Endothelial cell of umbilical vein (primary cell): Measurements from ENCODE around the gene C3orf20. TPM values are rescaled to one million over a fixed set of nuclear protein-coding genes. Genes with fewer than 3 reads are reported as not detected.

ENCODE experiments used
- BruUV-seq: library from RNA; stranded (reverse); fragments of 400-500 nt; replicated peaks from 2 replicates; lab custom pipeline; 2021; lab: Mats Ljungman, UMichigan
- CTCF ChIA-PET: fragments of 300-600, 350-600 bp; sonication (Branson Sonifier 250); formaldehyde crosslinking; loops from one replicate; lab custom pipeline; 2021; ENCODE audit warnings: antibody characterized with exemption, inconsistent platforms; lab: Charles Lee
- POLR2A ChIA-PET: fragments of 300-600, 350-600 bp; sonication (Branson Sonifier 250); formaldehyde crosslinking; loops from one replicate; lab custom pipeline; 2021; ENCODE audit warnings: antibody characterized with exemption, inconsistent platforms; lab: Charles Lee
- DNase-seq: peaks from one replicate; pipeline ENCODE4 v3.0.0-alpha.2; 2011; ENCODE audit warnings: low read depth, low spot score
- FAIRE-seq: peaks from 2 replicates; lab custom pipeline; 2011; peaks lifted over from hg19 to GRCh38; lab: Jason Lieb, UNC
- H2AFZ ChIP-seq: 2 replicates; pipeline ENCODE4 v1.6.0; 2012; ENCODE audit warnings: low read depth, low read length, control low read depth, inconsistent platforms
- H3K27ac ChIP-seq: 2 replicates; pipeline ENCODE4 v1.5.1; 2011; ENCODE audit warnings: low read depth, mild to moderate bottlenecking, control low read depth, low read length, moderate library complexity; ENCODE audit not compliant: insufficient read depth
- H3K27me3 ChIP-seq, 2 experiments: 2 replicates each; pipeline versions ENCODE4 v1.6.0 to v1.6.1; 2011; ENCODE audit warnings: low read length in 2 of 2, mixed read lengths in 1 of 2; ENCODE audit not compliant: control insufficient read depth in 2 of 2, insufficient read depth in 2 of 2
- H3K36me3 ChIP-seq, 2 experiments: 2 replicates in 1 of 2; 3 replicates in 1 of 2; pipeline ENCODE4 v1.5.1; 2011; ENCODE audit warnings: low read length in 2 of 2, mild to moderate bottlenecking in 1 of 2, moderate library complexity in 1 of 2; ENCODE audit not compliant: control insufficient read depth in 2 of 2, insufficient read depth in 2 of 2; ENCODE audit errors: extremely low read depth in 1 of 2
- H3K4me1 ChIP-seq: 3 replicates; pipeline ENCODE4 v1.5.1; 2011; ENCODE audit warnings: mild to moderate bottlenecking, low read length; ENCODE audit not compliant: control insufficient read depth, insufficient read depth; ENCODE audit errors: extremely low read depth
- H3K4me2 ChIP-seq: 2 replicates; pipeline ENCODE4 v1.6.1; 2011; ENCODE audit warnings: low read length, control low read depth, mixed read lengths; ENCODE audit not compliant: insufficient read depth
- H3K4me3 ChIP-seq, 3 experiments: fragments of 200-600 bp in 1 of 3; sonication (generic), shearing (Covaris generic) in 1 of 3; replicated peaks in 1 of 3; 2 replicates each; pipeline ENCODE4 v1.5.1; 2011 to 2016; ENCODE audit warnings: control low read depth in 3 of 3, low read length in 3 of 3, mild to moderate bottlenecking in 2 of 3, inconsistent platforms in 1 of 3, low read depth in 1 of 3, moderate library complexity in 1 of 3; ENCODE audit not compliant: insufficient read depth in 1 of 3
- H3K79me2 ChIP-seq: 2 replicates; pipeline ENCODE4 v1.6.0; 2012; ENCODE audit warnings: low read length, inconsistent platforms; ENCODE audit not compliant: control insufficient read depth, insufficient read depth
- H3K9ac ChIP-seq: replicated peaks from 2 replicates; pipeline ENCODE3; 2011; ENCODE audit warnings: low read length, control low read depth; ENCODE audit not compliant: insufficient read depth; ENCODE audit errors: extremely low read depth
- H3K9me1 ChIP-seq: replicated peaks from 3 replicates; pipeline ENCODE4 v1.6.0; 2011; ENCODE audit warnings: mild to moderate bottlenecking, low read length; ENCODE audit not compliant: control insufficient read depth, insufficient read depth; ENCODE audit errors: extremely low read depth
- H3K9me3 ChIP-seq: replicated peaks from 2 replicates; pipeline ENCODE4 v1.5.1; 2012; ENCODE audit warnings: low read length, inconsistent platforms; ENCODE audit not compliant: control insufficient read depth, insufficient read depth
- H4K20me1 ChIP-seq: replicated peaks from 2 replicates; pipeline ENCODE3; 2011; ENCODE audit warnings: mild to moderate bottlenecking, low read length; ENCODE audit not compliant: control insufficient read depth, insufficient read depth; ENCODE audit errors: extremely low read depth
- EZH2 ChIP-seq: IDR thresholded peaks from 2 replicates; pipeline ENCODE4 v1.6.1; 2012; ENCODE audit warnings: borderline replicate concordance, low read depth, mild to moderate bottlenecking, moderate library complexity, low read length, inconsistent platforms; ENCODE audit not compliant: severe bottlenecking
- FOS ChIP-seq: IDR thresholded peaks from 2 replicates; pipeline ENCODE4 v1.6.1; 2011; ENCODE audit warnings: mild to moderate bottlenecking, low read length, moderate library complexity, borderline replicate concordance; ENCODE audit not compliant: insufficient read depth
- GATA2 ChIP-seq: IDR thresholded peaks from 2 replicates; pipeline ENCODE4 v1.7.0; 2011; ENCODE audit warnings: low read depth, mild to moderate bottlenecking, moderate library complexity, mixed read lengths, low read length; ENCODE audit not compliant: insufficient read length, insufficient read depth
- JUN ChIP-seq: IDR thresholded peaks from 2 replicates; pipeline ENCODE4 v1.6.1; 2011; ENCODE audit warnings: borderline replicate concordance, low read depth; ENCODE audit not compliant: insufficient read length, insufficient read depth
- MYC ChIP-seq: IDR thresholded peaks from one replicate; pipeline ENCODE4 v1.6.1; 2011; ENCODE audit warnings: mild to moderate bottlenecking, low read depth, low read length
- POLR2A ChIP-seq: IDR thresholded peaks from 2 replicates; pipeline ENCODE4 v1.6.1; 2012; ENCODE audit warnings: low read depth, mild to moderate bottlenecking, control low read depth, low read length
- POLR2AphosphoS5 ChIP-seq: IDR thresholded peaks from 2 replicates; pipeline ENCODE4 v1.6.1; 2012; ENCODE audit warnings: low read depth, mild to moderate bottlenecking, control low read depth, low read length, moderate library complexity; ENCODE audit not compliant: insufficient read depth
- dilution Hi-C: fragments of 300-500 bp; cut with MboI; formaldehyde crosslinking; loops from one replicate; pipeline ENCODE4 v1.15.0; 2019; ENCODE audit warnings: low sequenced_read_pairs; ENCODE audit not compliant: extremely low pct_ligation_motif_present
- intact Hi-C: fragments of 100-400 bp; cut with micrococcal nuclease; formaldehyde crosslinking; loops from one replicate; pipeline ENCODE4 v1.10.0; 2022
- polyA plus RNA-seq, 4 experiments: library from polyadenylated mRNA; depleted of rRNA in 3 of 4; stranded (reverse) in 3 of 4; unstranded in 1 of 4; fragments of >200 nt; gene quantifications; 2 replicates each; pipeline versions ENCODE4 v1.2.1 to v1.2.3, GENCODE V29; 2011 to 2012; ENCODE audit warnings: missing spikeins in 1 of 4
- total RNA-seq: library from RNA; stranded (reverse); gene quantifications from 2 replicates; pipeline ENCODE4 v1.2.3, GENCODE V29; 2021
- TF ChIP-seq, protein P1 (sequence below): IDR thresholded peaks from 2 replicates; pipeline ENCODE4 v1.6.1; 2011; ENCODE audit not compliant: insufficient read depth, insufficient read length
- TF ChIP-seq, protein P2 (sequence below), 2 donors: IDR thresholded peaks; 1 replicate in 1 of 2; 2 replicates in 1 of 2; pipeline ENCODE4 v1.5.1; 2011; ENCODE audit warnings: low read length in 2 of 2, mild to moderate bottlenecking in 2 of 2, moderate library complexity in 2 of 2, control low read depth in 1 of 2, inconsistent platforms in 1 of 2, low read depth in 1 of 2; ENCODE audit not compliant: insufficient read depth in 1 of 2; ENCODE audit errors: extremely low read depth in 1 of 2

C3orf20 gene
- total and polyA plus RNA-seq, 2 donors (not counting 3 experiments of a cell fraction or from before 2014, with no cell fraction given), result not detected

DNA sequence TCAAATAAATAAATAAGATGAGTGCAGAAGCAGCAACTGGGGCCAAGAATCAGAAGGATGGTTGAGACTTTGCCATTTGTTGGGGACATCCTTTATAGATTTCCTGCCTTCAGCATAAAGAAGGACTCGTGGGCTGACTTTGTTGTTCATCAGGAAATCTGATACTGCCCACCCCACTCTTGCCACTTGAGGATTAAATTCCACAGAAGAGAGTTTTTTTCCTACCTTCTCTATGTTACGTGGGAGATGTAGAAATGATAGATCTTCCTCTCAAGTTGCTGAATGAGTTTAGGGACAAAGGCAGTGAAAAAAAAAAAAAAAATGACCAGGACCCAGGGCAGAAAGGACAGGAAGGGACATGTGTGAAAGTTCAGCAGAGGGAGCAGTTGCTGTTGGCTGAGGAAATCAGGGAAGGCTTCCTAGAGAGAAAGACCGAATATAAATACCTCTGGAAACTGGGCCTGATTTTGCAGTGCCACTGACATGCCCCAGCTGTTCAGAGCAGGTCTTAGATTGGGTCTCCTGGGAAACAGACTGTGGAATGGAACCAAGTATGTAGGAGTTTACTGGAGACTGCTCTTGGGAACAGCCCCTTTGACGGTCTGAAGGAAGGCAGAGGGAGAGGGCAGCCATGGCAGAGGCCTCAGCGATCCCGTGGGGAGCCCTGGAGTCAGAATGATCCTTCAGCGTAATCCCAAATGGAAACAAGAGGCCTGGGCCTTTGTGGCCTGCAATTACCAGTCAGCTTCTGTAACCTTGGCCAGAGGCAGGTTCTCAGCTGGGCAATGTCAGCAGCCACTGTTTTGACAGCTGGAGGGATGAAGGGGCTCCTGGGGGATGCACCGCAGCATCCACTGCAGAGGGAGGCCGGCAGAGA lies 50.9 kb downstream of the C3orf20 start:
- DNase-seq (no peak), FAIRE-seq (no peak)
- intact Hi-C loops, result no loop called here
- POLR2A ChIA-PET, result no interaction called here
- Histone ChIP-seq H3K4me3 (no peak overlapping the region), H3K4me2 (no peak overlapping the region), H3K4me1 (no peaks in the 10 kb centered on the region), H3K27me3 (peaks cover 2% of the 10 kb centered on the region in 2 experiments), H3K9ac (no peak overlapping the region), H2AFZ (no peak overlapping the region), H3K9me1 (no peaks in the 10 kb centered on the region), H3K79me2 (no peaks in the 10 kb centered on the region), H3K27ac (no peak overlapping the region), H3K9me3 (no peaks in the 10 kb centered on the region), H4K20me1 (no peaks in the 10 kb centered on the region), H3K36me3 (no peaks in the 10 kb centered on the region)
- CTCF ChIA-PET, result interaction anchor here (0.6 kb wide), 1 partner anchor 53 kb away, joined by 3 read pairs; no protein-coding TSS in a partner anchor
- dilution Hi-C loops, result no loop called here
- no TSS peak for BruUV-seq
- TF ChIP-seq MYC, result no peak
- TF ChIP-seq, protein P1, sequence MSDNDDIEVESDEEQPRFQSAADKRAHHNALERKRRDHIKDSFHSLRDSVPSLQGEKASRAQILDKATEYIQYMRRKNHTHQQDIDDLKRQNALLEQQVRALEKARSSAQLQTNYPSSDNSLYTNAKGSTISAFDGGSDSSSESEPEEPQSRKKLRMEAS, result no peak

DNA sequence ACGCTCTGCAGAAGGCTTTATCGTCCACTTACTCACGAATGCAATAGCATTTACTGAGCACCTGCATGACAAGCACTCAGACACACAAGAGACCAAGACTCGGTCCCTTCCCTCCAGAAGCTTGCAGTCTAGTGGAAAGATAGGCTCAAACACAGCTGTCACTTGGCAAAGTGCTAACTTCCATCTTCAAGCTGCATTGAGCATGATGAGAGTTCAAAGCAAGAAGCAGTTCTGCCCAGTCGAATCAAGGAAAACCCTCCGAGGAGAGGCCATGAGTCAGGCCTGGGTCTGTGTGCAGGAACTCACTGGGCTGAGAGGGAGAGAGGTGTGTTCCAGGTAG lies 51.5 kb downstream of the C3orf20 start:
- dilution Hi-C loops, result no loop called here
- no peaks in the 10 kb centered on the region for H3K79me2 ChIP-seq
- intact Hi-C loops, result no loop called here
- no peak for FAIRE-seq
- no TSS peak for BruUV-seq
- no peaks in the 10 kb centered on the region for H4K20me1 ChIP-seq
- ChIA-PET CTCF (interaction anchor here (0.7 kb wide), 1 partner anchor 28 kb away, joined by 3 read pairs; no protein-coding TSS in a partner anchor), POLR2A (no interaction called here)
- H3K9me1 ChIP-seq, result no peaks in the 10 kb centered on the region
- H3K4me2 ChIP-seq, result no peak overlapping the region
- peaks cover 2% of the 10 kb centered on the region in 2 experiments for H3K27me3 ChIP-seq
- H3K4me3 ChIP-seq, result no peak overlapping the region
- TF ChIP-seq, protein P1, result no peak
- TF ChIP-seq FOS (no peak), POLR2AphosphoS5 (no peak), MYC (no peak), GATA2 (no peak), POLR2A (no peak), EZH2 (no peak), JUN (no peak)
- TF ChIP-seq, protein P2, sequence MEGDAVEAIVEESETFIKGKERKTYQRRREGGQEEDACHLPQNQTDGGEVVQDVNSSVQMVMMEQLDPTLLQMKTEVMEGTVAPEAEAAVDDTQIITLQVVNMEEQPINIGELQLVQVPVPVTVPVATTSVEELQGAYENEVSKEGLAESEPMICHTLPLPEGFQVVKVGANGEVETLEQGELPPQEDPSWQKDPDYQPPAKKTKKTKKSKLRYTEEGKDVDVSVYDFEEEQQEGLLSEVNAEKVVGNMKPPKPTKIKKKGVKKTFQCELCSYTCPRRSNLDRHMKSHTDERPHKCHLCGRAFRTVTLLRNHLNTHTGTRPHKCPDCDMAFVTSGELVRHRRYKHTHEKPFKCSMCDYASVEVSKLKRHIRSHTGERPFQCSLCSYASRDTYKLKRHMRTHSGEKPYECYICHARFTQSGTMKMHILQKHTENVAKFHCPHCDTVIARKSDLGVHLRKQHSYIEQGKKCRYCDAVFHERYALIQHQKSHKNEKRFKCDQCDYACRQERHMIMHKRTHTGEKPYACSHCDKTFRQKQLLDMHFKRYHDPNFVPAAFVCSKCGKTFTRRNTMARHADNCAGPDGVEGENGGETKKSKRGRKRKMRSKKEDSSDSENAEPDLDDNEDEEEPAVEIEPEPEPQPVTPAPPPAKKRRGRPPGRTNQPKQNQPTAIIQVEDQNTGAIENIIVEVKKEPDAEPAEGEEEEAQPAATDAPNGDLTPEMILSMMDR (IDR thresholded peaks at IDR 0.05; ENCODE audit: extremely low read depth in 1 of 2, insufficient read depth in 1 of 2, low read depth in 1 of 2, low read length in 2 of 2), result no peak
- no peaks in the 10 kb centered on the region for H3K36me3 ChIP-seq
- no peak overlapping the region for H3K27ac ChIP-seq
- no peak overlapping the region for H2AFZ ChIP-seq
- no peaks in the 10 kb centered on the region for H3K4me1 ChIP-seq
- no peaks in the 10 kb centered on the region for H3K9me3 ChIP-seq
- no peak for DNase-seq
- H3K9ac ChIP-seq, result no peak overlapping the region
